Effector memory CD4-positive, alpha-beta T cell (primary cell): ENCODE data around the gene C19orf38.
"Not testable (repeated sequence)": the region's sequence is repeated elsewhere in the genome, so short reads cannot be mapped to it uniquely, and the experiment has no call there.

Experiments used
- DNase-seq, 3 donors: peaks; one replicate each; pipeline ENCODE4 v3.0.0-alpha.2; 2020
- H3K27ac ChIP-seq: 2 replicates; pipeline ENCODE4 v1.7.0; 2013; ENCODE audit warnings: mild to moderate bottlenecking, low read length, moderate library complexity; ENCODE audit not compliant: insufficient read depth, poor library complexity, severe bottlenecking
- H3K27me3 ChIP-seq: replicated peaks from 2 replicates; pipeline ENCODE4 v1.7.0; 2013; ENCODE audit warnings: mild to moderate bottlenecking, low read length; ENCODE audit not compliant: insufficient read depth, control insufficient read depth, poor library complexity, severe bottlenecking
- H3K36me3 ChIP-seq: 2 replicates; pipeline ENCODE4 v1.7.0; 2013; ENCODE audit warnings: mild to moderate bottlenecking, low read length, moderate library complexity; ENCODE audit not compliant: control insufficient read depth, insufficient read depth
- H3K4me1 ChIP-seq: 2 replicates; pipeline ENCODE4 v1.7.0; 2013; ENCODE audit warnings: low read length, mild to moderate bottlenecking; ENCODE audit not compliant: control insufficient read depth, insufficient read depth, poor library complexity, severe bottlenecking
- H3K4me3 ChIP-seq: 2 replicates; pipeline ENCODE4 v1.7.0; 2013; ENCODE audit warnings: low read length, low read depth, mild to moderate bottlenecking; ENCODE audit not compliant: insufficient read depth, poor library complexity, severe bottlenecking
- H3K9me3 ChIP-seq: 2 replicates; pipeline ENCODE4 v1.7.0; 2013; ENCODE audit warnings: mild to moderate bottlenecking, low read length, moderate library complexity; ENCODE audit not compliant: control insufficient read depth

The C19orf38 gene

GRCh38 chr19:10864538-10864899 lies 16.3 kb downstream of the C19orf38 start:
- Histone ChIP-seq H3K36me3 (no peaks in the 10 kb centered on the region), H3K9me3 (no peaks in the 10 kb centered on the region), H3K4me1 (peaks cover 8% of the 10 kb centered on the region), H3K27ac (no peak overlapping the region), H3K4me3 (no peak overlapping the region), H3K27me3 (no peaks in the 10 kb centered on the region)
- DNase-seq, result peak; percentile 58 to 73 (median 60)

GRCh38 chr19:10866495-10866894 lies 18.3 kb downstream of the C19orf38 start:
- Histone ChIP-seq H3K27me3 (no peaks in the 10 kb centered on the region), H3K36me3 (no peaks in the 10 kb centered on the region), H3K4me1 (peaks cover 12% of the 10 kb centered on the region), H3K9me3 (no peaks in the 10 kb centered on the region), H3K27ac (no peak overlapping the region), H3K4me3 (no peak overlapping the region)
- no peak for DNase-seq

GRCh38 chr19:10868872-10869547 lies 20.8 kb downstream of the C19orf38 start:
- H3K4me3 ChIP-seq, result no peak overlapping the region
- no peak overlapping the region for H3K27ac ChIP-seq
- H3K27me3 ChIP-seq, result no peaks in the 10 kb centered on the region
- DNase-seq, result no peak
- H3K36me3 ChIP-seq, result no peaks in the 10 kb centered on the region
- no peaks in the 10 kb centered on the region for H3K9me3 ChIP-seq
- peaks cover 16% of the 10 kb centered on the region for H3K4me1 ChIP-seq

GRCh38 chr19:10869872-10870311 lies 21.7 kb downstream of the C19orf38 start:
- not testable (repeated sequence) for H3K4me3 ChIP-seq, H3K4me1 ChIP-seq, DNase-seq, H3K36me3 ChIP-seq, H3K27ac ChIP-seq, H3K27me3 ChIP-seq, H3K9me3 ChIP-seq

- DNase-seq, result no peak
- no peaks in the 10 kb centered on the region for H3K9me3 ChIP-seq
- no peaks in the 10 kb centered on the region for H3K36me3 ChIP-seq
- peak overlapping the region; percentile 46 for H3K27ac ChIP-seq
- H3K4me3 ChIP-seq, result peak overlapping the region; percentile 45
- H3K27me3 ChIP-seq, result no peaks in the 10 kb centered on the region
- peaks cover 9% of the 10 kb centered on the region for H3K4me1 ChIP-seq
Measured at GRCh38 chr19:10870501-10870954, 22.3 kb downstream of the C19orf38 start.

GRCh38 chr19:10870955-10871603 lies 22.9 kb downstream of the C19orf38 start, which contains the start of gene CARM1:
Gene CARM1 (plus strand): TSS chr19:10871553. CDS start chr19:10871703, 150 bp downstream.
- Histone ChIP-seq H3K36me3 (no peaks in the 10 kb centered on the region), H3K4me3 (peak within 1 kb of the TSS; percentile 63), H3K27me3 (no peaks in the 10 kb centered on the region), H3K9me3 (no peaks in the 10 kb centered on the region), H3K4me1 (peaks cover 9% of the 10 kb centered on the region), H3K27ac (peak within 1 kb of the TSS; percentile 46)
- peak; percentile 99 to 100 (median 99) for DNase-seq

GRCh38 chr19:10871711-10872545 lies 23.7 kb downstream of the C19orf38 start:
- Histone ChIP-seq H3K4me1 (peaks cover 9% of the 10 kb centered on the region), H3K36me3 (no peaks in the 10 kb centered on the region), H3K4me3 (peak overlapping the region; percentile 63), H3K27me3 (no peaks in the 10 kb centered on the region), H3K9me3 (no peaks in the 10 kb centered on the region), H3K27ac (peak overlapping the region; percentile 42)
- DNase-seq, result peak in 1 of 3 donors; percentile 3

- H3K27ac ChIP-seq, result no peak overlapping the region
- no peaks in the 10 kb centered on the region for H3K9me3 ChIP-seq
- H3K36me3 ChIP-seq, result no peaks in the 10 kb centered on the region
- H3K27me3 ChIP-seq, result no peaks in the 10 kb centered on the region
- DNase-seq, result no peak
- peak overlapping the region; percentile 63 for H3K4me3 ChIP-seq
- peaks cover 9% of the 10 kb centered on the region for H3K4me1 ChIP-seq
Measured at GRCh38 chr19:10872546-10873107, 24.4 kb downstream of the C19orf38 start.

GRCh38 chr19:10874024-10874423 lies 25.8 kb downstream of the C19orf38 start:
- Histone ChIP-seq H3K4me3 (no peak overlapping the region), H3K27ac (no peak overlapping the region), H3K27me3 (no peaks in the 10 kb centered on the region), H3K9me3 (no peaks in the 10 kb centered on the region), H3K36me3 (no peaks in the 10 kb centered on the region), H3K4me1 (peaks cover 12% of the 10 kb centered on the region)
- no peak for DNase-seq
